Hepatocyte (in vitro differentiated cells): Measurements from ENCODE around the gene GALNT7.

ENCODE experiments used
- CTCF ChIP-seq: fragments of 200-600 bp; sonication (generic); IDR thresholded peaks from 2 replicates; pipeline ENCODE4 v1.5.1; 2016; ENCODE audit warnings: antibody characterized with exemption, mild to moderate bottlenecking; ENCODE audit not compliant: poor library complexity
- EZH2 ChIP-seq: fragments of 200-600 bp; sonication (generic); IDR thresholded peaks from 2 replicates; pipeline ENCODE4 v1.6.1; 2016; ENCODE audit warnings: antibody characterized with exemption, mild to moderate bottlenecking, borderline replicate concordance
- EZH2phosphoT487 ChIP-seq: fragments of 200-600 bp; sonication (generic); IDR thresholded peaks from one replicate; pipeline ENCODE4 v1.6.1; 2018; ENCODE audit warnings: antibody characterized with exemption, mild to moderate bottlenecking, low read depth, moderate library complexity; ENCODE audit not compliant: unreplicated experiment, severe bottlenecking

GRCh38 chr4:173237152-173237551, 68.5 kb downstream of the GALNT7 start:
- TF ChIP-seq CTCF (no peak), EZH2phosphoT487 (no peak), EZH2 (no peak)
